GM19035 (cell line): ENCODE measurements around the gene CTSZ.
"Not testable (repeated sequence)": the region's sequence is repeated elsewhere in the genome, so short reads cannot be mapped to it uniquely, and the experiment has no call there.

ENCODE experiments used
- ATAC-seq: cut with Tn5 transposase; IDR thresholded peaks from one replicate; pipeline ENCODE4 v1.9.1; 2021; ENCODE audit not compliant: unreplicated experiment

The CTSZ gene

GRCh38 chr20:59006864-59007664, at the start of gene CTSZ:
TSS of gene CTSZ (minus strand) at chr20:59007254. CDS start at chr20:59007128, 126 bp downstream.
- ATAC-seq = peak; percentile 33

GRCh38 chr20:59055302-59055701, 48.2 kb upstream of the CTSZ start:
- ATAC-seq = no peak

- ATAC-seq = no peak
Measured at GRCh38 chr20:59051666-59052185, 44.7 kb upstream of the CTSZ start.

- ATAC-seq = no peak
Measured at GRCh38 chr20:59050437-59050836, 43.4 kb upstream of the CTSZ start.

GRCh38 chr20:59048681-59049030, 41.6 kb upstream of the CTSZ start:
- no peak for ATAC-seq

GRCh38 chr20:59047938-59048680, 41.1 kb upstream of the CTSZ start:
- ATAC-seq = no peak

GRCh38 chr20:59046862-59047261, 39.8 kb upstream of the CTSZ start:
- no peak for ATAC-seq

- no peak for ATAC-seq
Measured at GRCh38 chr20:59044796-59045195, 37.7 kb upstream of the CTSZ start.

- ATAC-seq = no peak
Measured at GRCh38 chr20:59044295-59044694, 37.2 kb upstream of the CTSZ start.

- no peak for ATAC-seq
Measured at GRCh38 chr20:59043698-59044097, 36.6 kb upstream of the CTSZ start.

GRCh38 chr20:59042796-59043631, 36.0 kb upstream of the CTSZ start:
- peak; percentile 92 for ATAC-seq

GRCh38 chr20:59042151-59042795, 35.2 kb upstream of the CTSZ start, which contains the start of gene PRELID3B:
TSS of gene PRELID3B (minus strand) at chr20:59042786. CDS start at chr20:59042730, 56 bp downstream.
- ATAC-seq = peak; percentile 30

- not testable (repeated sequence) for ATAC-seq
Measured at GRCh38 chr20:59041487-59041886, 34.4 kb upstream of the CTSZ start.

- no peak for ATAC-seq
Measured at GRCh38 chr20:59040667-59041066, 33.6 kb upstream of the CTSZ start.

GRCh38 chr20:59039233-59039632, 32.2 kb upstream of the CTSZ start:
- ATAC-seq = no peak

- ATAC-seq = no peak
Measured at GRCh38 chr20:59037386-59037785, 30.3 kb upstream of the CTSZ start.

- ATAC-seq = no peak
Measured at GRCh38 chr20:59035381-59035780, 28.3 kb upstream of the CTSZ start.

GRCh38 chr20:59033616-59034165, 26.6 kb upstream of the CTSZ start:
- ATAC-seq = no peak

GRCh38 chr20:59033093-59033492, 26.0 kb upstream of the CTSZ start:
- no peak for ATAC-seq

- ATAC-seq = no peak
Measured at GRCh38 chr20:59032713-59033059, 25.6 kb upstream of the CTSZ start.
